ENCODE data around the gene ELF4. TPM values are rescaled to one million over a fixed set of nuclear protein-coding genes. Genes with fewer than 3 reads are reported as not detected.

Gene ELF4
- total RNA-seq, 2 donors from 2014 or later: 6.5 to 6.9 TPM

DNA sequence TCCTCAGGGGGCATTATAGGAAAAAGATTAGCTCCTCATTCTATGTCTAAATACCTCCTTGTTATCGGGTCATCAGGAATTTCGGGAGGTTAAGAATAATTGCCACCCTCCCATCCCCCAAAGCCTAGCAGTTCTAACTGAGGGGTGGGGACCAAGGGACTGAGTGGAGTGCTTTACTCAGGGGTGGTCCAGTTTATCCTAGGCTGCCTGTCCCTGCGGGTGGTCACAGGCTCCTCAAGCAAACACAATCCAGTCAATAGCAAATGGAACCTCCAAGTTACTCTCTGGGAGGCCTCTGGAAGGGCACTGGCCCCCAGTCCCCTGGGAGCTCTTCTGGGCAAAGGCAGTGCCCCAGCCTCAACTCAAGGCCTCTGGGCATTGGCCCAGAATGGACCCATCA is 6.7 kb downstream of the ELF4 start:
- no peaks in the 10 kb centered on the region for H3K9me3 ChIP-seq
- no peak overlapping the region for H3K4me3 ChIP-seq
- H3K4me1 ChIP-seq (replicated peaks): no peaks in the 10 kb centered on the region
- H3K27ac ChIP-seq: no peak overlapping the region
- intact Hi-C loops (cut with DNase I): no loop called here
- no peaks in the 10 kb centered on the region for H3K36me3 ChIP-seq
- H3K27me3 ChIP-seq (replicated peaks; ENCODE audit: insufficient read depth): no peaks in the 10 kb centered on the region
- TF ChIP-seq, protein P1, sequence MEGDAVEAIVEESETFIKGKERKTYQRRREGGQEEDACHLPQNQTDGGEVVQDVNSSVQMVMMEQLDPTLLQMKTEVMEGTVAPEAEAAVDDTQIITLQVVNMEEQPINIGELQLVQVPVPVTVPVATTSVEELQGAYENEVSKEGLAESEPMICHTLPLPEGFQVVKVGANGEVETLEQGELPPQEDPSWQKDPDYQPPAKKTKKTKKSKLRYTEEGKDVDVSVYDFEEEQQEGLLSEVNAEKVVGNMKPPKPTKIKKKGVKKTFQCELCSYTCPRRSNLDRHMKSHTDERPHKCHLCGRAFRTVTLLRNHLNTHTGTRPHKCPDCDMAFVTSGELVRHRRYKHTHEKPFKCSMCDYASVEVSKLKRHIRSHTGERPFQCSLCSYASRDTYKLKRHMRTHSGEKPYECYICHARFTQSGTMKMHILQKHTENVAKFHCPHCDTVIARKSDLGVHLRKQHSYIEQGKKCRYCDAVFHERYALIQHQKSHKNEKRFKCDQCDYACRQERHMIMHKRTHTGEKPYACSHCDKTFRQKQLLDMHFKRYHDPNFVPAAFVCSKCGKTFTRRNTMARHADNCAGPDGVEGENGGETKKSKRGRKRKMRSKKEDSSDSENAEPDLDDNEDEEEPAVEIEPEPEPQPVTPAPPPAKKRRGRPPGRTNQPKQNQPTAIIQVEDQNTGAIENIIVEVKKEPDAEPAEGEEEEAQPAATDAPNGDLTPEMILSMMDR (IDR thresholded peaks at IDR 0.05): no peak
- TF ChIP-seq POLR2AphosphoS5 (IDR thresholded peaks at IDR 0.05): no peak
- TF ChIP-seq POLR2A (IDR thresholded peaks at IDR 0.05): no peak
- DNase-seq (ENCODE audit: low spot score): no peak
- 74% methylated on average over 3 of the region's 3 CpGs for WGBS

DNA sequence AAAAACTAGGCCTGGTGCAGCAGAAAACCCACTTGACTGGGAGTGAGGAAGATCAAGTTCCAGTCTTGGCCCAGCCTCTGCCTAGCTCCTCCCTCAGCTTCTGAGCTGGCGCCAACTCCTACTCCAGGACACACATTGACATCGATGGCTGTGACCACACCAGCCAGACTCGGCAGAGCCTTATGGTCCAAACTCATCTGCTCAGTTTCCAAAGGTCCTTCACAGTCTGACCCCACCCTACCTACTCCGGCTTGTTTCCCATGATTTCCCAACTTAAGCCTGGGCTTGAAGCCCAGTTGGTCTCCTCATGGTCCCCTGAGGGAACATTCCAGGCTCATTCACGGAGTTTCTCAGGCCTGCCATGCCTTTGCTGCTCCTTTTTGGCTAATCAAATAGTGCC is 10.1 kb downstream of the ELF4 start:
- no peak for DNase-seq (ENCODE audit: low spot score)
- H3K9me3 ChIP-seq: no peaks in the 10 kb centered on the region
- intact Hi-C loops (cut with DNase I): no loop called here
- 43% methylated on average over 5 of the region's 5 CpGs for WGBS
- no peak for TF ChIP-seq POLR2AphosphoS5 (IDR thresholded peaks at IDR 0.05)
- TF ChIP-seq, protein P1 (IDR thresholded peaks at IDR 0.05): no peak
- no peak for TF ChIP-seq POLR2A (IDR thresholded peaks at IDR 0.05)
- no peaks in the 10 kb centered on the region for H3K4me1 ChIP-seq (replicated peaks)
- H3K4me3 ChIP-seq: no peak overlapping the region
- H3K27ac ChIP-seq: no peak overlapping the region
- H3K36me3 ChIP-seq: no peaks in the 10 kb centered on the region
- H3K27me3 ChIP-seq (replicated peaks; ENCODE audit: insufficient read depth): no peaks in the 10 kb centered on the region

DNA sequence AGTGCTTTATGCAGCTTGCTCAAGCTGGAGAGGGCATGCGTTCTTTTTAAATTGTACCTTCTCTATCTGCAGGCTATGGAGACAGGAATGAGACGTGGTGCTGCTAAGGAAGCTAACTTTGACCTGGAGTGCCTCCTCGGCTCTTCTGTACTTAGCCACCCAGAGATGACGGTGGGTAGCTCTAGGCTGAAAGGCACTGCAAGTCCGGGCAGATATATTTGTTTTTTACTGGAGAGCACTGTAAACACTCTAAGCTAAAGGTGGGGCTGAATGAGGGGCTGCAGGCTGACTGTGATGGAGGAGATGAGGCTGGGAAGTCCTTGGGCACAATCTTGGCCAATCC is 12.1 kb downstream of the ELF4 start:
- DNase-seq (ENCODE audit: low spot score): no peak
- Histone ChIP-seq H3K4me1 (replicated peaks) (no peaks in the 10 kb centered on the region), H3K4me3 (no peak overlapping the region), H3K27ac (no peak overlapping the region), H3K27me3 (replicated peaks; ENCODE audit: insufficient read depth) (no peaks in the 10 kb centered on the region), H3K9me3 (no peaks in the 10 kb centered on the region), H3K36me3 (no peaks in the 10 kb centered on the region)
- intact Hi-C loops (cut with DNase I): no loop called here
- TF ChIP-seq POLR2AphosphoS5 (IDR thresholded peaks at IDR 0.05) (no peak), POLR2A (IDR thresholded peaks at IDR 0.05) (no peak)
- TF ChIP-seq, protein P1 (IDR thresholded peaks at IDR 0.05): no peak
- WGBS: 9% methylated on average over 4 of the region's 5 CpGs

DNA sequence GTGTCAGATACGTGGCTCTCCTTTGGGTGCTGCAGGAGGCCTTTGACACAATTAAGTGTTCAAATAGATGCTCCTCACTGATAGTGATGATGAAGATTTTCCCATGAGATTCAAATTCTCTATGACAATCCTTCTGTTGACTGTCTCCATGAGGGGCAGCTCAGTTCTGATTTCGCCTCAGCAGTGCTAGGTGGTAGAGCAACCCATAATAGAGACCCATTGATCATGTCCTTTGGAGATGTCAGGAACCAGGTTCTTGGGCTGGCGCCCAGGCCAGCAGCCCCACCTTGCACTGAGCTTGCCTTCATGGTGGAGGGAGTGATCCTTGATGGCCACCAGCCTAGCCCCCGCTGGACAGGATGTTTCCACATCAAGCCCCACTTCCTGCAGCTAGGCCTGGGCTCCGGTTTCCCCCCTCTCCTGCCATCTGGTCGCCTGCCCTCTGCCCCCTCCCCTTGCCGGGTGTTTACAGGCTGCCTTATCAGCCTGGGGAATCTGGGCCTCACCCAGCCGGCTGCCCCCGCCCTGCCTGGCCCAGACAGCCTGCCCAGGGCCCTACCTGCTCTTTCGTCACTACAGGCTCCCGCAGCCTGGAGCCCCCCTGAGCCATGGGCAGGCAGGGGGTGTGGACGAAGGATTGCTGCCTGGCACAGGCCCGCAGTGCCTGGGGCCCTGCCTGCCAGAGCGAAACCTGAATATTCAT is 12.6 kb downstream of the ELF4 start:
- no peaks in the 10 kb centered on the region for H3K27me3 ChIP-seq (replicated peaks; ENCODE audit: insufficient read depth)
- intact Hi-C loops (cut with DNase I): no loop called here
- 41% methylated on average over 11 of the region's 14 CpGs for WGBS
- no peaks in the 10 kb centered on the region for H3K36me3 ChIP-seq
- H3K4me1 ChIP-seq (replicated peaks): no peaks in the 10 kb centered on the region
- H3K9me3 ChIP-seq: no peaks in the 10 kb centered on the region
- TF ChIP-seq POLR2AphosphoS5 (IDR thresholded peaks at IDR 0.05): peak; percentile 31
- TF ChIP-seq, protein P1 (IDR thresholded peaks at IDR 0.05): no peak
- DNase-seq (ENCODE audit: low spot score): no peak
- no peak overlapping the region for H3K4me3 ChIP-seq
- no peak overlapping the region for H3K27ac ChIP-seq

DNA sequence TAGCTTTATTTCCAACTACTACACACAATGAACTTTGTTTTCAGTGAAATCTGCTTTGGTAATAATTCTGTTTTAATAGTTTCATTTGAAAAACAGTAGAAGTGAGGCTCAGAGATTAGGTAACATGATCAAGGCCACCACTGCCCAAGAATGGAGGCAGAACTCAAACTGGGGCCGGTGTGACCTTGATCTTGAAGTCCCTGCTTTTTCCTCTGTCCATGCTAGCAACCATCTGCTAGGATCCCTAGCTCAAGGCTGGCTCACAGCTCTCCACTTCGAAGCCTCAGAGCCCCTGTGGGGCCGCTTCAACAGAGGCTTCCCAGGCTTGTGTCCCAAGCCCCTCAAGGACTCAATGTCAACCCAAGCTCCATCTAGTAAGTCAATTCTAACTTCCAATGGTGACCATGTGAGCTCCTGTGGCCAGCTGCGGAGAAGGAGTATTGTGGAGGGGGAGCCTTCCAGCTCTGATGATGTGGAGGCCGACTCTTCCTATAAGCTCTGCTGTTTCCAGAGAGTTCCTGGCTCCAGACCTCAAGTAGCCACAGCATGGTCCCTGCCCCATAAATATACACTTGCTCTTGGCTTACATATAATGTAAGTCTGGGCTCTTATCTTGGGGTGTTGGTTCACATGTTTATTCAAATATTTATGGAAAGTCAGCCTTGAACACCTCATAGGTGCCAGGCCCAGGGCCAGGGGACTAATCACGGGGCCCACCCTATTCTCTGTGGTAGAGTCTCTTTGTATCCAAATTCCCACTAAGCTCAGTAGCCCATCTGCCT is 14.9 kb downstream of the ELF4 start:
- Histone ChIP-seq H3K27me3 (replicated peaks; ENCODE audit: insufficient read depth) (no peaks in the 10 kb centered on the region), H3K4me1 (replicated peaks) (no peaks in the 10 kb centered on the region), H3K4me3 (no peak overlapping the region), H3K9me3 (no peaks in the 10 kb centered on the region), H3K36me3 (no peaks in the 10 kb centered on the region), H3K27ac (no peak overlapping the region)
- DNase-seq (ENCODE audit: low spot score): no peak
- WGBS: 94% methylated on average over 4 of the region's 6 CpGs
- intact Hi-C loops (cut with DNase I): no loop called here
- TF ChIP-seq POLR2AphosphoS5 (IDR thresholded peaks at IDR 0.05): no peak
- TF ChIP-seq, protein P1 (IDR thresholded peaks at IDR 0.05): no peak
- TF ChIP-seq POLR2A (IDR thresholded peaks at IDR 0.05): no peak

All from prostate gland (tissue), 2 donors.